Astrocyte of the spinal cord (primary cell): ENCODE measurements around the gene SLC24A5.

Experiments used
- DNase-seq: peaks from one replicate; pipeline ENCODE4 v3.0.0; 2011; ENCODE audit warnings: low read depth, low spot score
- H3K4me3 ChIP-seq: 2 replicates; pipeline ENCODE4 v1.5.1; 2011; ENCODE audit warnings: low read depth, mild to moderate bottlenecking, low read length, moderate library complexity
- in situ Hi-C: cut with HindIII; loops from 2 replicates; pipeline ENCODE4 v1.10.0; 2017; ENCODE audit warnings: low sequenced_read_pairs
- TF ChIP-seq, protein P1 (sequence below): IDR thresholded peaks from 2 replicates; pipeline ENCODE4 v1.5.1; 2012; ENCODE audit warnings: low read depth, mild to moderate bottlenecking, low read length, inconsistent platforms

SLC24A5 gene

DNA sequence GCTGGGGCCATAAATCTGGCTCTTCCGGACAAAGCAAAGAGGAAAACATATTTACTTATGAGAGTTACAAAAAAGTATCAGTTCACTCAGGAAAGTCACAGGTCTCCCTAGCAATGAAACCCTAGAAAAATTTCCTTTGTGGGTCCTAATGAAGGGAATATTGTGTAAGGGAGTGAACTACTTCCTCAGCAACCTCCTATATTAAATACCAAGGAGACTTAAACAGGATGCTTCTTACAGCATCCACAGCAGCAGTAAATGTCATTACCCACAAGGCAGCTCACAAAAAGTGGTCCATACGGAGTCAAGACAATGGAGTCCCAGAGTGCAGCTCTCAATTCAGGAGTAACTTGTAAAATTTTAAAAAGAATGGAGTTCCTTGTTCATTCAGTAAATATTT, 14.9 kb upstream of the SLC24A5 start:
- in situ Hi-C loops, result no loop called here
- TF ChIP-seq, protein P1, sequence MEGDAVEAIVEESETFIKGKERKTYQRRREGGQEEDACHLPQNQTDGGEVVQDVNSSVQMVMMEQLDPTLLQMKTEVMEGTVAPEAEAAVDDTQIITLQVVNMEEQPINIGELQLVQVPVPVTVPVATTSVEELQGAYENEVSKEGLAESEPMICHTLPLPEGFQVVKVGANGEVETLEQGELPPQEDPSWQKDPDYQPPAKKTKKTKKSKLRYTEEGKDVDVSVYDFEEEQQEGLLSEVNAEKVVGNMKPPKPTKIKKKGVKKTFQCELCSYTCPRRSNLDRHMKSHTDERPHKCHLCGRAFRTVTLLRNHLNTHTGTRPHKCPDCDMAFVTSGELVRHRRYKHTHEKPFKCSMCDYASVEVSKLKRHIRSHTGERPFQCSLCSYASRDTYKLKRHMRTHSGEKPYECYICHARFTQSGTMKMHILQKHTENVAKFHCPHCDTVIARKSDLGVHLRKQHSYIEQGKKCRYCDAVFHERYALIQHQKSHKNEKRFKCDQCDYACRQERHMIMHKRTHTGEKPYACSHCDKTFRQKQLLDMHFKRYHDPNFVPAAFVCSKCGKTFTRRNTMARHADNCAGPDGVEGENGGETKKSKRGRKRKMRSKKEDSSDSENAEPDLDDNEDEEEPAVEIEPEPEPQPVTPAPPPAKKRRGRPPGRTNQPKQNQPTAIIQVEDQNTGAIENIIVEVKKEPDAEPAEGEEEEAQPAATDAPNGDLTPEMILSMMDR, result no peak
- H3K4me3 ChIP-seq, result no peak overlapping the region
- no peak for DNase-seq

DNA sequence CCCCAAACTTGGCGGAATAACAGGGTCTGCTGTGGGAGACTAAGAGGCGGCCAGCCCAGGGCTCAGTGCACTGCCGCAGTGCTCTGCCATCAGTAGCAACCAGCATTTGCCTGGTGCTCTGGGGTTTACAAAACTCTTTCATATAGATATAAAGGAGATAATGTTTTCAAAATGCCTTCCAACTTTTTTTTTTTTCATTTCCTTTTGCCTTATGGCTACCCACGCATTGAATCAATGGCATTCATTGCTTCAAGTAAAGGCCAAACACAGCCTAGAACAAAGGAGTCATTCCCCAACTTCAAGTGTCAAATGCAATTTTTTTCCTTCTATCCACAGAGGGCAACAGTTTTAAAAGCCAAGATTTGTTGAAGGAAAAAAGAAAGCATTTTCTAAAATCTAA, 11.6 kb upstream of the SLC24A5 start:
- H3K4me3 ChIP-seq, result no peak overlapping the region

DNA sequence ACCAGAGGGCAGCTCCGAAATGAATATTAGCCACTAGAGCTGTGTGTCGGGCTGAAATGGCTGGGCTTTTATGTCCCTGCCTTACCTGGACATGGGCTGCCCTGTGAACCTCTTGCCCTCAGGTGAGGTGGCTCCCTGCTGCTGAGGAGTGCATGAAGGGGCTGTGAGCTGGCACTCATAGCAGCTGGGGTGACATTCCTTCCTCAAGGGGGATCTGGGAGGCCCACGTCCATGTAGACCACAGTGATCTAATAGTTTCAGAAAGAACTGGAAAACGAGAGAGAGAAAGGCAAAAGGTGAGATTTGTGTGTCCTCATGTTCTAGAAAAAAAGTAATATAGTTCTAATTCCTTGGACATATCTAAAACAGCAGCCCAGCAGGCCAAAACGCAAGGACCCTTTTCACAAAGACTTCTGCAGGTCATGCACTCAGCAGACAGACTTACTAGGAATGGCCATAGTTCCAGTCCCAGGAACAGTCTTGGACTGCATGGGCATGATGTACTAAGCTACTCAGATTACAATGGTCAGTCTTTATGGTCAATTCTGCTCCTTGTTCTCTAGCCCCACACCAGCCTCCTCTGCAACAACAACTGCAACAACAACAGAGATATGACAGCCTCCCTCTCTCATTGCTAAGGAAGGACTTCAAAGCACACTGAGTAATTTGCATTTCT, 10.8 kb upstream of the SLC24A5 start:
- in situ Hi-C loops, result no loop called here
- no peak for DNase-seq
- no peak overlapping the region for H3K4me3 ChIP-seq
- TF ChIP-seq, protein P1, result no peak

More for the DNA sequence above, 11.6 kb upstream of the SLC24A5 start:
- TF ChIP-seq, protein P1, result no peak
- in situ Hi-C loops, result no loop called here
- DNase-seq, result no peak

DNA sequence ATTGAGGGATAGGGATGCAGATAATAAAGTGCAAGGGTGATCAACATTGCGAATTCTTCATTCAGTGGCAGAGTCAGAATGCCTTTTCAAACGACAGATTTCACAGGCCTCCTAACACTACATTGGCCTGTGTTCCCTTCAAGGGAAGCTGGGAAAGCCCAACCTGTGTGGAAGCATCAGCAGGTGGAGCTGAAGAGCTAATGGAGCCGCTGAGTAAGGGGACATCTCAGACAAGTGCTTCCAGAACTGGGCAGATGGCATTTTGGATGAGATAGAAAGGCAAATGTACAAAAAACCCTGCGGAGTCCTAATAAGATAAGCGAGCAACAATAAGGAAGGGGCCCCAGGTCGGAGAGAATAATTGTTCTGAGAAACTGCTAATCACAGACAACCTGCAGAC, 8.5 kb upstream of the SLC24A5 start:
- in situ Hi-C loops, result no loop called here
- DNase-seq, result peak; percentile 38
- no peak overlapping the region for H3K4me3 ChIP-seq

DNA sequence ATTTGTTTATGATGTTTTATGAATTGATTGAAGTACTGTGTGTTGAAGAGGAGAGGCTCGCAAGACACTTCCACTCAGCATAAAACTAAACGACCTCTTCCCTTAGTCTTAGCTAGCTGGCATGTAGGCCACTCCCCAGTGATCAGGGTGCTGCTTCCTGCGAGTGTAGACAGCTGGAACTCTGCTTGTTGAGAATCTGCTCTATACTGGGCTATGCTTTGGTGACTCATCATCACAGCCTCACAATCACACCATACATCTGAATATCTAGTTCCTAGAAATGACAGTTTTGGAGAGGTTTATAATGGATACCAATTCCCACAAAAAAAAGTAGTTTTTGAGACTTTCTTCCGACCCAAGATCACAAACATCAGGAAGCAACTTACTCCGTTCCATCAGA, 1.5 kb upstream of the SLC24A5 start:
- no peak overlapping the region for H3K4me3 ChIP-seq
- in situ Hi-C loops, result no loop called here
- TF ChIP-seq, protein P1, result no peak
- no peak for DNase-seq

More for the DNA sequence above, 8.5 kb upstream of the SLC24A5 start:
- TF ChIP-seq, protein P1, result peak; percentile 70

DNA sequence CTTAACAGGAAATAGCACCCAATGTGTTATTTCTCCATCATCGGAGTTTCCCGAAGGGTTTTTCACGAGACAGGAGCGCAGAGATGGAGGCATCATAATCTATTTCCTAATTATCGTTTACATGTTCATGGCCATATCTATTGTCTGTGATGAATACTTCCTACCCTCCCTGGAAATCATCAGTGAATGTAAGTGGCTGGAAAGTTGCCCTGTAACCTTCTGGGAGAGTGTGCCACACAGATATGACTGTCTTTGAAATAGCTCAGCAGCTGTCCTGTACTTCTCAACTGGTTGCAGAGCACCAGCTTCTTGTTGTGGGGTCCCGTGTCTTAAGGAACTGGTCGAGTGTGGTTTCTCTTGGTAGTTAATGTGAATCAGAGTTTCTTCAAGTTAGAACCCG, 1.1 kb downstream of the SLC24A5 start:
- TF ChIP-seq, protein P1, result no peak
- in situ Hi-C loops, result no loop called here
- no peak overlapping the region for H3K4me3 ChIP-seq
- DNase-seq, result no peak
